TTC549 (cell line): ENCODE results near the gene MFSD11.
"Not testable (repeated sequence)": the region's sequence is repeated elsewhere in the genome, so short reads cannot be mapped to it uniquely, and the experiment has no call there.

Experiments used
- FAIRE-seq: peaks from 2 replicates; lab custom pipeline; 2012; peaks lifted over from hg19 to GRCh38; lab: Jason Lieb, UNC

Gene MFSD11

GRCh38 chr17:76726776-76727718, 10.9 kb upstream of the MFSD11 start, which contains the start of gene METTL23:
Gene METTL23, plus strand, starts transcription at chr17:76726839. Its CDS starts 2,872 bp downstream, at chr17:76729711.
- FAIRE-seq = no peak

- no peak for FAIRE-seq
These were observed 10.0 kb upstream of the MFSD11 start for GRCh38 chr17:76727745-76728456.

GRCh38 chr17:76731800-76732733, 5.9 kb upstream of the MFSD11 start:
- not testable (repeated sequence) for FAIRE-seq

GRCh38 chr17:76732734-76733617, 4.9 kb upstream of the MFSD11 start:
- no peak for FAIRE-seq

- FAIRE-seq = no peak
These were observed 4.3 kb upstream of the MFSD11 start for GRCh38 chr17:76733618-76733957.

- FAIRE-seq = no peak
These were observed 3.7 kb upstream of the MFSD11 start for GRCh38 chr17:76734080-76734840.

GRCh38 chr17:76735006-76735405, 2.9 kb upstream of the MFSD11 start:
- FAIRE-seq = no peak

- no peak for FAIRE-seq
These were observed 2.2 kb upstream of the MFSD11 start for GRCh38 chr17:76735586-76736348.

GRCh38 chr17:76736349-76737081, 1.4 kb upstream of the MFSD11 start:
- FAIRE-seq = no peak

GRCh38 chr17:76737082-76737675, 740 bp upstream of the MFSD11 start, which contains the start of gene SRSF2:
Gene SRSF2, minus strand, starts transcription at chr17:76737331. Its CDS starts 171 bp downstream, at chr17:76737160.
- peak; percentile 81 for FAIRE-seq

GRCh38 chr17:76738468-76738850, 540 bp downstream of the MFSD11 start:
- no peak for FAIRE-seq

- not testable (repeated sequence) for FAIRE-seq
These were observed 1.7 kb downstream of the MFSD11 start for GRCh38 chr17:76739568-76740115.

- FAIRE-seq = no peak
These were observed 2.6 kb downstream of the MFSD11 start for GRCh38 chr17:76740329-76741118.

GRCh38 chr17:76742958-76743357, 5.0 kb downstream of the MFSD11 start:
- no peak for FAIRE-seq

- no peak for FAIRE-seq
These were observed 6.8 kb downstream of the MFSD11 start for GRCh38 chr17:76744747-76745146.

GRCh38 chr17:76745785-76746184, 7.9 kb downstream of the MFSD11 start:
- FAIRE-seq = not testable (repeated sequence)

- FAIRE-seq = no peak
These were observed 9.9 kb downstream of the MFSD11 start for GRCh38 chr17:76747716-76748363.
